GM12891 (cell line): Measurements from ENCODE around the gene LMO1.

ENCODE experiments used
- PAX5 ChIP-seq: IDR thresholded peaks from 2 replicates; pipeline ENCODE4 v1.6.1; 2011; ENCODE audit warnings: low read length, moderate library complexity, mild to moderate bottlenecking; ENCODE audit not compliant: insufficient read depth, severe bottlenecking
- POLR2A ChIP-seq: IDR thresholded peaks from 2 replicates; pipeline ENCODE4 v1.6.1; 2011; ENCODE audit warnings: low read depth, low read length, control low read depth
- POLR2AphosphoS5 ChIP-seq: IDR thresholded peaks from 2 replicates; pipeline ENCODE4 v1.6.1; 2011; ENCODE audit warnings: low read depth, low read length, control low read depth
- POU2F2 ChIP-seq: IDR thresholded peaks from 2 replicates; pipeline ENCODE4 v1.6.1; 2011; ENCODE audit warnings: low read depth, mild to moderate bottlenecking, control low read depth, low read length, moderate library complexity
- SPI1 ChIP-seq: IDR thresholded peaks from 2 replicates; pipeline ENCODE4 v1.6.1; 2011; ENCODE audit warnings: low read depth, low read length, control low read depth
- TAF1 ChIP-seq: IDR thresholded peaks from 2 replicates; pipeline ENCODE4 v1.6.1; 2011; ENCODE audit warnings: low read depth, low read length, control low read depth

DNA sequence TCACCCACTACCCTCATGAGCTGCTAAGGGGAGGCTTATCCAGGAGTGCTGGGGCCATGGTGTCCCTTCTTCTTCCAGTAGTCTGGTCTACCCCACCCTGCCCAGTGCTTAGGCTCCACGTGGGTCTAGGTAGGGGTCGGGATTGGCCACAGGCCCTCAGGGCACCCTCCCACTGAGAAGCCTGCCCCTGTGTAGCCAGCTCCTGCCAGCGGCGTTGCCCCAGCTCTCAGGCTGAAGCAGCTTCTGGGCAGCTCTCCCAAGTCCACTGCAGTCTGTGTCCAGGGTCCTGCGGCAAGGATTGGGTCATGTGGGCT lies 70.8 kb downstream of the LMO1 start:
- TF ChIP-seq POLR2A (no peak), SPI1 (no peak), POLR2AphosphoS5 (no peak), POU2F2 (no peak), TAF1 (no peak), PAX5 (no peak)
